NB4 (cell line): ENCODE data around the gene FBLN7.

Experiments used
- MYC ChIP-seq: IDR thresholded peaks from 2 replicates; pipeline ENCODE4 v1.6.1; 2011; ENCODE audit warnings: low read depth, low read length
- POLR2A ChIP-seq: IDR thresholded peaks from 2 replicates; pipeline ENCODE4 v1.6.1; 2011; ENCODE audit warnings: mild to moderate bottlenecking; ENCODE audit not compliant: insufficient read length; ENCODE audit errors: extremely low read depth
- TF ChIP-seq, protein P1 (sequence below): IDR thresholded peaks from one replicate; pipeline ENCODE4 v1.5.1; 2012; ENCODE audit warnings: low read depth, low read length
- TF ChIP-seq, protein P2 (sequence below): IDR thresholded peaks from 2 replicates; pipeline ENCODE4 v1.6.1; 2011; ENCODE audit warnings: low read depth, low read length

DNA sequence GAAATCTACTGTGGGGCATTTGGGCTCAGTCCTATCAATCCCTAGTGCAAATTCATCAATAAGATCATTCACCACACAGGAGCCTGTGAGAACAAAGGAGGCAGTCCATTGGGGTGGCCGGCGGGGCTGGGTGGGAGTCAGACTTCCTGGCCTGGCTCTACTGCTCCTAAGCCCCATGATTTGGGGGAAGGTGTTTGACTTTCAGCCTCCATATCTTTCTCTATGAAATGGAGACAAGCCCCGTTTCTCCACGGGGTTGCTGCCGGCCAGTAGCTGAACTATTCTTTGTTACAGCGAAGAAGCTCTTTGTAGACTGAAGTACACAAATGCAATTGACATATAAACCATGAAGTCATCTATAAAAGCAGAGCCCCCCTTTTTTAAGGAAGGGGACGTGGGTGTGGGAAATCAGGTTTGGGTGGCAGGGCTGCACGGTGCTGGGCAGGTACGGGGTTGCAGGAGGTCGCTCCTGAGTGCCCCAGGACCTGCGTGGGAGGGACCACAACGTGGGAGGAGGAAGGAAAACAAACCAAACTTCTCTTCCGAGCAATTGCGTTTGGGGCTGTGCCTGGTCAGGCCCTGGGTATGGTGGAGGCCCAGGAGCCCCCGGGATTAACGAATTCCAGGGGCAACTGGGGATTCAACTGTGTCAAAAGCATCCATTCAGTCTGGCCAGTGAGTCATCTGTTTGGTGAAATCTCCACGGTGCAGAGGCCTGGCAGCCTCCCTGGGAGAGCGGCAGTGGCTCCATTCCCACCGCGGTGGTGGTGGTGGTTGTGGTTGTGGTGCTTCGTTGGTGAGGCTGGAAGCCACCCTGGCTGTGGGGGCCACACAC is 18.2 kb downstream of the FBLN7 start:
- TF ChIP-seq, protein P1, sequence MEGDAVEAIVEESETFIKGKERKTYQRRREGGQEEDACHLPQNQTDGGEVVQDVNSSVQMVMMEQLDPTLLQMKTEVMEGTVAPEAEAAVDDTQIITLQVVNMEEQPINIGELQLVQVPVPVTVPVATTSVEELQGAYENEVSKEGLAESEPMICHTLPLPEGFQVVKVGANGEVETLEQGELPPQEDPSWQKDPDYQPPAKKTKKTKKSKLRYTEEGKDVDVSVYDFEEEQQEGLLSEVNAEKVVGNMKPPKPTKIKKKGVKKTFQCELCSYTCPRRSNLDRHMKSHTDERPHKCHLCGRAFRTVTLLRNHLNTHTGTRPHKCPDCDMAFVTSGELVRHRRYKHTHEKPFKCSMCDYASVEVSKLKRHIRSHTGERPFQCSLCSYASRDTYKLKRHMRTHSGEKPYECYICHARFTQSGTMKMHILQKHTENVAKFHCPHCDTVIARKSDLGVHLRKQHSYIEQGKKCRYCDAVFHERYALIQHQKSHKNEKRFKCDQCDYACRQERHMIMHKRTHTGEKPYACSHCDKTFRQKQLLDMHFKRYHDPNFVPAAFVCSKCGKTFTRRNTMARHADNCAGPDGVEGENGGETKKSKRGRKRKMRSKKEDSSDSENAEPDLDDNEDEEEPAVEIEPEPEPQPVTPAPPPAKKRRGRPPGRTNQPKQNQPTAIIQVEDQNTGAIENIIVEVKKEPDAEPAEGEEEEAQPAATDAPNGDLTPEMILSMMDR: no peak
- TF ChIP-seq POLR2A (no peak), MYC (no peak)
- TF ChIP-seq, protein P2, sequence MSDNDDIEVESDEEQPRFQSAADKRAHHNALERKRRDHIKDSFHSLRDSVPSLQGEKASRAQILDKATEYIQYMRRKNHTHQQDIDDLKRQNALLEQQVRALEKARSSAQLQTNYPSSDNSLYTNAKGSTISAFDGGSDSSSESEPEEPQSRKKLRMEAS: no peak
